Effector memory CD4-positive, alpha-beta T cell (primary cell): Measurements from ENCODE around the gene MXD1.

ENCODE experiments used
- DNase-seq, 3 donors: peaks; one replicate each; pipeline ENCODE4 v3.0.0-alpha.2; 2020
- H3K27ac ChIP-seq: 2 replicates; pipeline ENCODE4 v1.7.0; 2013; ENCODE audit warnings: mild to moderate bottlenecking, low read length, moderate library complexity; ENCODE audit not compliant: insufficient read depth, poor library complexity, severe bottlenecking
- H3K27me3 ChIP-seq: replicated peaks from 2 replicates; pipeline ENCODE4 v1.7.0; 2013; ENCODE audit warnings: mild to moderate bottlenecking, low read length; ENCODE audit not compliant: insufficient read depth, control insufficient read depth, poor library complexity, severe bottlenecking
- H3K36me3 ChIP-seq: 2 replicates; pipeline ENCODE4 v1.7.0; 2013; ENCODE audit warnings: mild to moderate bottlenecking, low read length, moderate library complexity; ENCODE audit not compliant: control insufficient read depth, insufficient read depth
- H3K4me1 ChIP-seq: 2 replicates; pipeline ENCODE4 v1.7.0; 2013; ENCODE audit warnings: low read length, mild to moderate bottlenecking; ENCODE audit not compliant: control insufficient read depth, insufficient read depth, poor library complexity, severe bottlenecking
- H3K4me3 ChIP-seq: 2 replicates; pipeline ENCODE4 v1.7.0; 2013; ENCODE audit warnings: low read length, low read depth, mild to moderate bottlenecking; ENCODE audit not compliant: insufficient read depth, poor library complexity, severe bottlenecking
- H3K9me3 ChIP-seq: 2 replicates; pipeline ENCODE4 v1.7.0; 2013; ENCODE audit warnings: mild to moderate bottlenecking, low read length, moderate library complexity; ENCODE audit not compliant: control insufficient read depth

The MXD1 gene

DNA sequence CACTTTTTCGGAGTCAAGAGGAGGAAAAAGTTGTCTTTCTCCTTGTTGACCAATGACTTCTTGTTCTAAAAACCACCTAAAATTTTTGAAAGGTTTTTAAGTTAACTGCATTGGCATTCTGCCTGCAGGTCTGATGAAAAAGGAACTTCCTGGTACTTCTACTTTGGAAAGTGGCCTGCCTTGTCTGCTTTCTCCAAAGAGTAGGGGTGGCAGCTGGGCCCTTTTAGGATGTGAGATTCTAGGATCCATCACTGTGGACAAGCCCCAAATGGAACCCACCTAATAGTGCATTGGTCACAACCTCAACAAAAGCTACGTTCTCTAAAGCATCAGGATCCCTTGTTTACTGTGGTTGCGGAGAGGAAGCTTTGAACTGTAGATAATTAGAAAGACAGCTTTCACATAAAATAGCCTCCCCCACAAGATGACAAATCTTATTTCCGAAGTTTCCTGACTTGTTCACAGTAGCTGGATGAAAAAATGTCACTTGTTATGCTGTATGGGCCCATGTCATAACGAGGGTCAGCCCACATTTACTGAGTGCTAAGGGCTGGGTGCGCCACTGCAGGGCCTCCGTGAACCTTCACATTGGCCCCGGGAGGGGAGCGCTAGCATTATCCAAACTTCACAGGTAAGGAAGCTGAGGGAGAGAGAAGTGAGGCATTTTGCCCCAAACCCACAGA, 29.1 kb downstream of the MXD1 start:
- DNase-seq: no peak
- peaks cover 20% of the 10 kb centered on the region for H3K4me1 ChIP-seq
- H3K27ac ChIP-seq: no peak overlapping the region

DNA sequence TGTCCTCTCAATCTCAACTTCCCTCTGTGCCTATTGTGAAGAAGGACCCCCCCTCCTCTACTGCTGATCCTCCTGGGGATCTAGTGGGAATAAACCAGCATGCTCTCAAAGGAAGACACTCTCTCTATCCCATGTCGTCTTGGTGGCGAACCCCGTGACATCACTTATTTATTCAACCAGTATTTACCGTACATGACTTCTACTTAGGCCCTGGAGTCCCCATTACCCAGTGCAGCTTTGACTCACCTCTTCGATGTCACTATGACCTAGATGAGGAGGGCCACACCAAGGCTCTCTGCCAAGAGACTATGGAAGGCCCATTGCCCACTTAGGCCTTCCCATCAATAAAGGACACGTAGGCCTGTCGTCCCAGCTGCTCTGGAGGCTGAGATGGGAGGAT, 29.8 kb downstream of the MXD1 start:
- H3K27me3 ChIP-seq: no peaks in the 10 kb centered on the region
- DNase-seq: no peak
- no peak overlapping the region for H3K27ac ChIP-seq
- peaks cover 22% of the 10 kb centered on the region for H3K36me3 ChIP-seq
- peaks cover 20% of the 10 kb centered on the region for H3K4me1 ChIP-seq
- no peaks in the 10 kb centered on the region for H3K9me3 ChIP-seq
- H3K4me3 ChIP-seq: no peak overlapping the region

More for the DNA sequence above, 29.1 kb downstream of the MXD1 start:
- Histone ChIP-seq H3K4me3 (no peak overlapping the region), H3K9me3 (no peaks in the 10 kb centered on the region), H3K27me3 (no peaks in the 10 kb centered on the region), H3K36me3 (peaks cover 28% of the 10 kb centered on the region)

DNA sequence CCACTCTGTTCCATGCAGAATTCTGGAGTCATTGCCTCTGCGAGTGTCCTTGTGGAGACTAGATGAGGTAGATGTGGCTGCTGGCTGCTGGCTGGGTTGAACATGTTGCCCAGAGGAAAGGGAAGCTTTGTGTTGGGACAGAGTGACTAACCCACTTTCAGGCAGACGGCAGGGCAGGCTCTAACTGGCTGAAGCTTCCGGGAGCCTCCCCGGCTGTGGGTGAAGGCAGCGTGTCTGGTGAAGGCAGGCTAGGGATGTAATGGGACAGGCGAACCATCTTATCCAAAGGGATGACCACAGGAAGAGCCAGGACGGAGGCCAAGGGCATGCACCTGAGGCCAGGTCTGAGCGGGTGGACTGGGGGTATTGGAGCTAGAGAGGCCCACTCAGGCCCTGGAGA, 30.5 kb downstream of the MXD1 start:
- H3K27me3 ChIP-seq: no peaks in the 10 kb centered on the region
- no peak for DNase-seq

DNA sequence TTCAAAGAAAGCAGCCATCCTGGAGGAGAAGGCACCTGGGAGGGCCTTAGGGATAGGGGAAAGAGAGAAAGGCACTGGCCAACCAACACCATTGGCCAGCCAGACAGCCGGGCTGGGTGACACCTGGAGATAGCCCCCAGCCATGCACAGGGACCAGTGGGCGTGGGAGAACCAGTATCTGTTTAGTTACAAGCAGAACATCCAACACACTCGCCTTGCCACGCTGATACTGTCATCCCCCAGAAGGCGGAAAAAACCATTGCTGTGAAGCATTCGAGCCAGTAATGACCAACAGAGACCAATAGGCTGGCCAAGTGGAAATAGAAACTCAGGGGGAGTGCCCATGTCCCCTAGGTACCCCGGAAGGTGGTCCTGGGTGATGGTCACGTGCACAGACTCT, 31.0 kb downstream of the MXD1 start:
- Histone ChIP-seq H3K36me3 (peaks cover 16% of the 10 kb centered on the region), H3K4me3 (no peak overlapping the region), H3K4me1 (peaks cover 20% of the 10 kb centered on the region), H3K27ac (peak overlapping the region; percentile 40), H3K27me3 (no peaks in the 10 kb centered on the region), H3K9me3 (no peaks in the 10 kb centered on the region)
- DNase-seq: no peak

More for the DNA sequence above, 30.5 kb downstream of the MXD1 start:
- H3K4me3 ChIP-seq: no peak overlapping the region
- peak overlapping the region; percentile 40 for H3K27ac ChIP-seq
- peaks cover 21% of the 10 kb centered on the region for H3K36me3 ChIP-seq
- no peaks in the 10 kb centered on the region for H3K9me3 ChIP-seq
- peaks cover 20% of the 10 kb centered on the region for H3K4me1 ChIP-seq

DNA sequence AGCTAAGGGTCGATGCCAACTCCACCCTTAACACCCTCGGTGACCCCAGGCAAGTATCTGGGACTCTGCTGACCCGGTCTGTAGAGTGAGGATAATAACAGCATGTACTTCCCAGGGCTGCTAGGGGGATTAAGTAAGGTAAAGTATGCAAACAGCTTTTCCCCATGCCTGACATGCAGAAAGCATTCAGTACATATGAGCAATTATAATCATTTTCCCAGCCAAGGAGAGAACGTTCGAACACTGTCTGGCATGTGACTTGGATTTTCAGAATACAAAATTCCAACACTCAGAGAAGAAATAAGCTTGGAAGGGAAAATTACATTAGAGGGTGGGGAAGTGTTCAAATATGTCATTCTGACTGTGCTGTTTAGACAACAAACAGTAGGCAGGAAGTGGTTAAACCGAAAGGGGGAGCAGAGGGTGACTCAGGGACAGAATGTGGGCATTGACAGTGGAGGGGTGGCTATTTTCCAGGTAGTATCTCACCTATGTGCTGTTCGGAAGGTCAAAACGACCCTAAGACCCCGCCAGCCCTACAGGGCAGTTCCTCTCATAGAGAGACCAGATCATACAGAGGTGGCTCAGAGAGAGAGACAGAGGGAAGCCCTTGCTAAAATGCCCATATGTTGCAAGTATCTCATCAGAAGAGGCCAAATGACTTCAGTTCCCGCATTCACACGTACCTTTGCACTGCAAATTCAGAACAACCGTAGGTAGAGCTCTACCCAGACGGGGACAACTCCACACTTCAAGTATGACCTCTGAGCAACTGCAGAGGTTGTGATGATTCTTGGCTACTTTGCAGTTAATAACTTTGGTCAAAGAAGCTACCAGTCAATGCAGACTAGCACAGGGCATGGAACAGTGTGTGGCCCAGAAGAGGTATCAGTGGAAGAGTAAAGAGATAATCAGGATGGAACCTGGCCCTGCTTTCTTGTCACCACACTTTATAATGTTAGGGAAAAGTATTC, 31.7 kb downstream of the MXD1 start:
- Histone ChIP-seq H3K27me3 (no peaks in the 10 kb centered on the region), H3K36me3 (peaks cover 9% of the 10 kb centered on the region), H3K9me3 (no peaks in the 10 kb centered on the region), H3K27ac (peak overlapping the region; percentile 40), H3K4me3 (no peak overlapping the region), H3K4me1 (peaks cover 20% of the 10 kb centered on the region)
- peak; percentile 36 to 42 (median 37) for DNase-seq

DNA sequence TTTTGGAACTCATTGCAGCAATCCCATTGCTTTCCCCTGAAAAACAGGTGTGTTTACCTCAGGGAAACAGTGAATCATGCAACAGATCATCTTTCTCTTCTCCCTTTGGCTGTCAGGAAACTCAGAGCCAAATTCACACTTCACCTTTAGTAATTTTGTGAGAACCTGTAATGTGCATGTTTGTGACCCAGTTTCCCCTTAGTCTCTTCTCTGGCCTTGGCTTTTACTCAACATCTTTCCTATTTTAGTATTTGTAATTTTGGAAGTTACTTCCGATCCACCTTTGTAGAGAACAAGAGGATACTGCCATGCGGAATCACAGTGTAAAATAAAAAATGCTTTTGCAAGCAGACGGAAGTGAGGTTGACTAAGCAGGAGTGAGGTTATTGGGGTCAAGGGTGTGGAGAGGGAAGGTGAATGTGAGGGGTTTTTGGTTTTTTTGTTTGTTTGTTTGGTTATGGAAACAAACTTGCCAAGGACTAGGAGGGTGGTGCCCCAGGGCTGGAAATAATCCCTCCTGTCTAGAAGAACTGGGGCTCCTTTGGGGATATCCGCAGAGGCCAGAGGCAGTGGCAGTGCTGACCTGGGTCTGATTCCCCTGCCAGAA, 32.5 kb downstream of the MXD1 start:
- DNase-seq: no peak
- Histone ChIP-seq H3K36me3 (peaks cover 2% of the 10 kb centered on the region), H3K4me3 (no peak overlapping the region), H3K27ac (peak overlapping the region; percentile 8), H3K9me3 (no peaks in the 10 kb centered on the region), H3K27me3 (no peaks in the 10 kb centered on the region), H3K4me1 (peaks cover 20% of the 10 kb centered on the region)

DNA sequence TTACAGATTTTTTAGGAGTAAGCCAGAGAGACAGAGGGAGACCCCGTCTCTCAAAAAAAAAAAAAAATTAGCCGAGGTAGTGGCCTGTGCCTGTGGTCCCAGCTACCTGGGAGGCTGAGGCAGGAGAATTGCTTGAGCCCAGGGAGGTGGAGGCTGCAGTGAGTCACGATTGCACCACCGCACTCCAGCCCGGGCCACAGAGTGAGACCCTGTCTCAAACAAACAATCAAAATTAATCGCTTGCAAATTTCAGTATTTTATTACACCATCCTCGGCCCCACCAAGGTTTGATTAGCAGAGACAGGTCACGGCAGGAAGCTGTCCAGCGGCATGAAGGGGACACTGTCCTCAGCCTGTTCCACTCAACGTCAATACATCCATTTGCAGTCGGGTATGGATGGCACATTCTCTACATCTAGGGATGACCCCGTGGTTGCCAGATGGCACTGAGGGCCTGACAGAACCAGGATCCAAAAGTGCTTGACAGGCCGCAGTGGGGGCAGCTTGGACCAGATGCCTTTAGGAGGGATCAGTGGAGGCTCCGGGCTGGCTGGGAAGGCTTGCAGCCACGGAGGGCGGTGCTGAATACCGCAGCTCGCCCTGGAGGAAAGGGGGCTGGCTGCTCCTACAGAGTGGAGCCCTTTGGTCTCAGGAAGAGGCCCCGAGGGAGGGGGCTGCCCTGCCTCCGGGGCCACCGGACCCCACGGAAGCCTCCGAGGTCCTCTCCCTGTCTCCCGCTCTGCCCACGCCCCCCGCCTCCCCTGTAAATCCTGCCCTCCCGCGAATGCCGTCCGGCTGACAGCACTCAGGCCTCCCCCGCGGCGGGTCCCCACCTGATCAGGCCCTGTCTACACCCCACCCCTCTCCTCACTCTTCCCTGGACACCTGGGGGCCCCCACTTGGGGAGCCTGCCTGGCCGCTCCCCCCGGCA, 33.4 kb downstream of the MXD1 start:
- no peak for DNase-seq
- H3K4me3 ChIP-seq: no peak overlapping the region
- H3K27me3 ChIP-seq: no peaks in the 10 kb centered on the region
- peaks cover 20% of the 10 kb centered on the region for H3K4me1 ChIP-seq
- H3K9me3 ChIP-seq: no peaks in the 10 kb centered on the region
- H3K27ac ChIP-seq: no peak overlapping the region
- no peaks in the 10 kb centered on the region for H3K36me3 ChIP-seq

DNA sequence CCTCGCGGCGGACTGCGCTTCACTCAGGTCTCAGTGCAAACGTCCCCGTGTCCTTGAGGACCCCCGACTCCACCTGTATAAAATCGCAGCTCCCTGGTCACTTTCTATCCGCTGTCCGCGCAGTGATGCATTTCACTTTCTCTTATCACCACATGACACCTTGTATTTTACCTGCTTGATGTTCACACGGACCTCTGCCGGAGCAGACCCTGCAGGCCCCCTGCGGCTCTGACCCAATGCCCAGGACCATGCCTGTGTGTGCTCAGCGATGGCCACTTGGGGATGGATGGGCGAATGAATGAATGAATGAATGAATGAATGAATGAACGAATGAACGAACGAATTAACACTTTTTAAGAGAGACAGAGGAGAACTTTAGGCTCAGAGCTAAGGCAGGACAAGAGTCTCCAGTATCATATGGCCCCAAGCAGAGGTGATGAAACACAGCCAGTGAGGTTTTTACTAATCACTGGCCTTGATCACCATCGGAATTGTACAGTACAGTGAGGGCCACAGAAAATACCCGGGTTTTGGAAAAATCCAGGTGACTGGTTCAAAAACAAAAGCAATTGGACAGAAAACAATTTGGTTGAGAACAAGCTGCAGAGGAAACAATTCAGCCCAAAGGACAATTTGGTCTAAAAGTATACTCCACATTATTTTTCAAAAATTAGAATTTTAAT, 34.2 kb downstream of the MXD1 start:
- DNase-seq: no peak
- Histone ChIP-seq H3K27me3 (no peaks in the 10 kb centered on the region), H3K36me3 (no peaks in the 10 kb centered on the region), H3K27ac (no peak overlapping the region), H3K9me3 (no peaks in the 10 kb centered on the region), H3K4me3 (no peak overlapping the region), H3K4me1 (peaks cover 20% of the 10 kb centered on the region)

DNA sequence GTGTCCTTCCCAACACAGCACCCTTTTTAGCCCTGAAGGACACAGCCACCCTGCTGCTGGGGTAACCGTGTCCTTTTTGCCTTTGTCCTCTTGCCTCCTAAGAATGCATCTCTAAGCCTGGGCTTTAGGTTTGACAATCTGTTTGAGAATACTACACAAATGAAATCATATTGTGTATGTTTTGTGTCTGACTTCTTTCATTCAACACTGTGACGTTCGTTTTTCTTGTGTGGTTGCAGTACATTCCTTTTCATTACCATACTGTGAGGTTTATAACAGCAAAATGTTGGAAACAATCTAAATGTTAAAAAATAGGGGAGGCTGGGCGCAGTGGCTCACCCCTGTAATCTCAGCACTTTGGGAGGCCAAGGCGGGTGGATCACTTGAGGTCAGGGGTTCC, 35.3 kb downstream of the MXD1 start:
- Histone ChIP-seq H3K4me1 (peaks cover 20% of the 10 kb centered on the region), H3K9me3 (no peaks in the 10 kb centered on the region), H3K36me3 (no peaks in the 10 kb centered on the region), H3K27ac (no peak overlapping the region), H3K4me3 (no peak overlapping the region), H3K27me3 (no peaks in the 10 kb centered on the region)
- no peak for DNase-seq
